ENCODE data around the gene FMO2.
"Not testable (repeated sequence)": the region's sequence is repeated elsewhere in the genome, so short reads cannot be mapped to it uniquely, and the experiment has no call there.

Gene FMO2

DNA sequence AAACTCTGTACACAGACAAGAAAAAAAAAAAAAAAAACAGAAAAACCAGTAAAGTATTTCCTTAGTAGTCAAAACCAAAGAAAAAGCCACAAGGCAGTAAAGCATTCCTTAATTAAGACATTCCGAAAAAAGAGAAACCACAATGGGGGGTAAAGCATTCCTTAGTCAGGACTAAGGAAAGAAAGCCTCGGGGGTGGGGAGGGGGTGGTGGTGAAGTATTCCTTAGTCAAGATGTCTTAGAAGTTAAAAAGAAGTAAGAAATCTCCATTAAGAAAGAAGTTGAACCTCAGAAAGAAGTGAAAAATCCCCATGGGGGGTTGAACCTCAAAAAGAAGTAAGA lies 35.0 kb downstream of the FMO2 start:
- DNase-seq: peak; percentile 91

DNA sequence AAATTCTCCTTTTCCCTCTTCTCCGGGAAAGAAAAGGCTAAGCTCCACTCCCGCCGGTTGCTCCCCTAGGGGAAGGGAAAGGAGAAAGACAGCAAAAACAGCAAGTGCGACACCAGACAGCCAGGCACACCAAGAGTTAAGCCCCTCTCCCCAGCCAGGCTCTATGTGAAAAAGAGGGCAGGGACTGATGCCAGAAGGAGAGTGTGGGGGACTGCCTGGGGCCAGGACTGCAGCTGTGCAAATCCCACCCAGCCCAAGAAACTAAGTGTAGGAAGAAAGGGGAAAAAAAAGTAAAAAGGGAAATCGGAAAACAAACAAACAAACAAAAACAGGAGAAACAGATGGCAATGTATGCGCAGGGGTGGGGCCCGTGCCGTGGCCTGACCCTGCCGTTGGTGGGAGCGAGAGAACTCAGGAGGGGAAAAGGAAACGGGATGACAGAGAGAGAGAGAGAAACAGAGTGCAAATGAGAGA lies 35.5 kb downstream of the FMO2 start:
- DNase-seq: peak; percentile 35

DNA sequence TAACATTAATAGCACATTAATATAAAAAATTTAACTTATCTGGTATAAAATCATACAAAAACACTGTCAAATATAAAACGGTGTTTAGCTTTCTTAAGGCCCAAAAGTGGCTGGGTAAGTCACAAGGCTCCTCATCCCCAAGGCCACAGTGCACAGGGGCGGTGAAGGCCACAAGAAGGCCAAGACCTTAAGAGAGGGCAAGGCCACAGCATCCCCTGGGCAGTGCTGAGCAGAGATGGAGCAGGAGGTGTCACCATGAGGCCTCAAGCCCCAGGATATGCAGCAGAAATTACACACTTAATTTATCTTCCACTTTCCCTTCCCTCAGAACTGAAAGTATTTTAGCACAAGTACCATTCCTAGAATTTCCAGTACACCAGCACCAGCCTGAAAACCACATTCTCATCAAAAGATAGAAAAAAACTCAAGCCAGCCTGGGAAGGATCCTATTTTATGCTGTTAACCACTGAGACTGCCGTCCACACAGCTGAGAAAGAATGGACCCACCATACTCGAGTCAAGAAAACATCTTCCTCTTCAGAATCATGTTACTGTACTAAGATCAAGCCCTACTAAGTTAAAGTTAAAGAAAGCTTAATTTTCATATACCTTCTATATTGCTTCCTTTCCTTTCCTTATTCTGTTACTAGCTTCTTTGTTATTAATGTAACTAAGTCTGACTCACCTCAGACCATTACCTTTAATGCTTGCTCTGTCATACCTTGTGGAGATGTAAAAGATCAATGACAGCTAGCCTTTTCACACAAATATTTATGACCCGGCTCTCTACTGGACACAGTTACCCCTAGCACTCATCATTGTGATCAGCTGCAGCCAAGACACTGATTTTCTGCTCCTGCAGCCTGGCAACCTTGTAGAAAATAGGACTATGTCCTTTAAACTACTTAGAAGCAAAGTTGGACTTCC lies 36.8 kb downstream of the FMO2 start:
- DNase-seq: peak; percentile 22

DNA sequence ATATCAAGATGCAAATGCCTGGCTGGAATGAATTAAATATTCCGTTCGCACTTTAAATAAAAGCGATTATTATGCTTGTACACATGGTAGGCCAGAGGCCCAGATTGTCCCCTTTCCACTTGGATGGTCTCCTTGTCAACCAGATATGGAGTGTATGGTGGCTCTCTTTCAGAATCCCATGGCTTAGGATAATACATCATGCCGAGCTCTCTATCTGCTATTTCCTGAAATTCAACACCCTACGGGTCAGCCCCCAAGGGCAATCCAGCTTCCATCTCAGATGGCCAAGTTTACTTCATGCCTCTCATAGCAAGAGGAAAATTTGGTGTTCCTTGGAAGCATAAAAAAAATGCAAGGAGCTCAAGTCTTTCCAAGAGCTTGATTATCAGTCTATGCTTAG lies 37.8 kb downstream of the FMO2 start:
- DNase-seq: peak; percentile 19

DNA sequence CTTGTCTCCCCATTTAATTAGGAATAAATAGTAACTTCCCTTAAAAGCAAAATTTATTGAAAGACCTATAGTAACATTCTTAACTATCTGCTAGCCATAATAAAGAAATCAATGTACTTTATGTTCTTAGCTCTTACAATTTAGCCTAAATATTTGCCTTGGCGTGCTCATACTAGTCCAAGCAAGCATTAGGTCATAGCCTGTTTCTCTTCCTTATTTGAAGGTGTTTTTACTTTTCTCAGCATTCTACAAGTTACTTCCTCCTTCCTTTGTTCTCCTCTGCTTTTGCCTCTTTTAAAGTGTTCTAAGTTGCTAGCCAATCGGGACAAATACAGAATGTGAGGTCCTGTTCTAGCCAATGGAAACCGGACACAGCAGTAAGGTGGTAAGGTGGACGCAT lies 39.2 kb downstream of the FMO2 start:
- not testable (repeated sequence) for DNase-seq

DNA sequence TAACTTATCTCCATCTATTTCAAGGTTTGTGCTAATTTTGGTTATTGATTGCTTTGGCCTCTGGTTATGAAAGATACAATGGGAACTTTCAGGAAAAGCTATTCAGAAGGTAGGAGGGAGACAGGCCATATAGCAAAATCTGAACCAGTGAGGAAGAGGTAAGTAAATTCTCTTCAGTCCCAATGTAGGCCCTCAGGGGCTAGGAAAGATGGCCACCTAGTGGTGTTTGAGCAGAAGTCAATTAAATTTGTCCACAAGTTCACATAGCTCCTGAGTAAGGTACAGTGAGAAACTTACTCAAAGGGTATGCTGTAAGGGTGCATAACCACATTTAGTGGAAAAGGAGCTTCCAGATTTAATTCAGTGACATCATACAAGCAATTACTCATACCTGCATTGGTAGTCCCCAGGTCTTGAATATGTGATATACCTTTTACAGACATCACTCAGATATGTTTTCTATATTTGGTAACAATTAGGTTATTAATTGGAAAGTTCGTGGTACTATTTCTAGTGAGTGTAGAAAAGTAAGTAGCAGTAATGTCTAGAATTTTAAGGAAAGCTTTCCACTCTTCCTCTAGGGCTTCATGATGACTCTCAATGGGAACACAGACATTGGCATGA lies 41.8 kb downstream of the FMO2 start:
- peak; percentile 66 for DNase-seq

DNA sequence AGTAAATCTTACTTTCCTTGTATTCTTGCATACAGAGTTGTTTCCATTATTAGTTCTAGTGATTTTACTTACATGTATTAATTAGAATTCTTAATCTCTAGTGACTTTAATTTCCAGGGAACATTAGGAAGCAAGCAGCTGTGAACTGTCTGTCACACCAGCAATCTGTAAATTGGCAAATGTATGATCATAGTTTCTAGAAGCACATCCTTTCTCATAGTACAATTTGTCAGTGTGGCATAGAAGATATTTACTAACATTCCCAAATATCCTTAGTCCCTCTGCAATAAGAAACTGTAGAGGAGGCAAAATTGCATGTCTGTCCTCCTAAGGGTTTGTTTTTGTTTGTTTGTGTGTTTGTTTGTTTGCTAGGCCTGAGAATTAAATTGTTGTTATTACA lies 46.2 kb downstream of the FMO2 start:
- no peak for DNase-seq

DNA sequence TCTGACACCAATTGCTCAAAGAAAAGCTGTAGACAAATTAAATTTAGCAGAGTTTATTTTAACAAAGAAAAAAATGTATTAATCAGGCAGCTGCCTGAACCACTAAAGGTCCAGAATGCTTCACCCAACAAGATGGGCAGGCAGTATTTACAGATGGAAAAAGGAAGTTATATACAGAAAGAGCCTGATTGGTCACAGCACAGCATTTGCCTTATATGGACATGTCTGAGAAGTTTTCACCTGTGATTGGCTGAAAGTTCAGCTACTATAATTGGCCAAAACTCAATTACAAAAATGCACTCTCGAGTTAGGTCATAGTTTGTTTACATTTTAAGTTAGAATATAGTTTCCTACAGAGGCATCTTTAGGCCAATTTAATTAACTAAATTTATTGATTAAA lies 48.1 kb downstream of the FMO2 start:
- no peak for DNase-seq

DNA sequence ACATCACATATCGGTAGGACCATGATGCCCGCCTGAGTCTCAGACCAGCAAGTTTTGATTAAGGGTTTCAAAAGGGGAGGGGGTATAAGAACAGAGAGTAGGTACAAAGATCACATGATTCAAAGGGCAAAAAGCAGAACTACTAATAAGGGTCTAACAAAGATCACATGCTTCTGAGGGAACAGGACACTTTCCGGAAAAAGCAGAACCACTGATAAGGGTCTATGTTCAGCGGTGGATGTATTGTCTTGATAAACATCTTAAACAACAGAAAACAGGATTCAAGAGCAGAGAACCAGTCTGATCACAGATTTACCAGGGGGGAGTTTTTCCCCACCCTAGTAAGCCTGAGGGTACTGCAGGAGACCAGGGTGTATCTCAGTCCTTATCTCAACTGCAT lies 51.1 kb downstream of the FMO2 start:
- not testable (repeated sequence) for DNase-seq

DNA sequence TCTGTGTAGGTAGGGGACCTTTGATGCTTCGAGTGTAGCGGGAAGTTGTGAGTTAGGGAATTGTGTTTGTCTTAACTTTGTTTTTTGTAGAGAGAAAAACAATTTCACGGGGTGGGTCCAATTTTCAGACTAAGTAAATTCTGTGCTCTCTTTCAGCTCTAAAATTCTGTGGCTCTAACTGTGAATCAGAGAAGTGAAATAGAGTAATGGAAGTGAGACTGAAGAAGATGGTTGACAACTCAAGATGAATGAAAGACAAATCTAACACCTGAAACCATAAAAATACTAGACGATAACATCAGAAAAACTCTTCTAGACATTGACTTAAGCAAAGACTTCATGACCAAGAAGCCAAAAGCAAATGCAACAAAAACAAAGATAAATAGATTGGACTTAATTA lies 58.8 kb downstream of the FMO2 start:
- no peak for DNase-seq

DNA sequence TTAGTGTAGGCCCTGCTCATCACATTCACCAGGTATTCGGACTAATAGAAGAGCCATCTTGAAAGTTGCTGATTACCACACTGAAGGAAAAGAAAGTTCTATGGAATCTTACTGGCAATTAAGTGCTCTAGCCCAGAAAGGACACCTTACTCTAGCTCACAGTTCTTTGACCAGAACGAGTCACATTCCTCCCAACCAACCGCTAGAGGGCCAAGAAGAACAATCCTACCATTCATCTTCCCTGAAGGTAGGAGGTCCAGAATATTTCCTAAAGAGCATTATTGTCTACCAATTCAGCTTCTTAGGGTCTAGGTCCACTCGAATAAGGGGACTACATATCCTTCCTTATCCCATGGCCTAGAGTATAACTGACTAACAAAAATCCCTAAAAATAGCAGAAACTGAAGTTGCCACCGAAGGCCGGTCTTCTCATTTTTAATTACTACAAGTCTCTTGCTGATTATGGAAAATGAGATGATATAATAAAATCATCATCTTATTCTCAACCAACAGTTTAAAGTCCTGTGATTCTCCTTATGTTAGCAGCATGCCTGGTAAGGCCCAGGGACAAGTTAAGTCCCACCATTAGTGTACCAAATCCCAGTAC lies 60.5 kb downstream of the FMO2 start:
- peak; percentile 35 for DNase-seq

DNA sequence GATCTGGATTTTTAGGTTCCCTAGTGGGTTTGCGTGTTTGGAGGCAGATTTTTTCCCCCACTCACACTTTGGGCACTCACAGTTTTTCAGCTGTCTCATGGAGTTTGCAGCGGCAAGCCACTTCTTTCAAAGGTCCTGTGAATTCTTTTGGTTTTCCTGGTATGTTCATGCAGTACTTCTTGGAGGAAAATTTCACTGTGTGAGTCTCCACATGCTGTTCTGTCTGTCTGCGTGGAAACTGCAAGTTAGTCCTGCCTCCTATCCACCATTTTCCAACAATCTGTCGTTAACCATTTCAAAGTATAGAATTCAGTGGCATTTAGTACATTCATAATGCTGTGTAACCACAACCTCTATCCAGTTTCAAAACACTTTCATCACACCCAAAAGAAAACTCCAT lies 62.4 kb downstream of the FMO2 start:
- DNase-seq: no peak

DNA sequence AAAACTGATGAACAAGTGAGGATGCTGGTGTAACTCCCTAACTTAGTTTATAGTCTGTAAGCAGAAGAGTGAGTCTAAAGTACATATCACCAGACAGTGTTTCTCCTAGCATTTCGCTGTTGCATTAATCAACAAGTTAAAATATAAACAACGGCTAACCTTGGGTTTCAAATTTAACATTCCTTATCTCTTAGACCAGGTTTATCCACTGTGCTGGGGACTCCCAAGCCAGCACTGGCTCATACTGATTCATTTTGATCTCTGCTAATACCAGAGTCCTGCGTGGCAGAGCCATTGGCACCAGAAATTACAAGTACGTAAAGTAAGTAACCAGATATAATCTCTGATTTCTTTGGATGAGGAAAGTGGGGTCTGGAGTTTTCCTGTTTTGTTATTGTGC lies 63.2 kb downstream of the FMO2 start, which contains the start of gene FMO1:
TSS of gene FMO1 (plus strand) at position 193 of the 400 bp plus-strand sequence. CDS start 9,594 bp downstream, outside the sequence.
- DNase-seq: no peak

DNA sequence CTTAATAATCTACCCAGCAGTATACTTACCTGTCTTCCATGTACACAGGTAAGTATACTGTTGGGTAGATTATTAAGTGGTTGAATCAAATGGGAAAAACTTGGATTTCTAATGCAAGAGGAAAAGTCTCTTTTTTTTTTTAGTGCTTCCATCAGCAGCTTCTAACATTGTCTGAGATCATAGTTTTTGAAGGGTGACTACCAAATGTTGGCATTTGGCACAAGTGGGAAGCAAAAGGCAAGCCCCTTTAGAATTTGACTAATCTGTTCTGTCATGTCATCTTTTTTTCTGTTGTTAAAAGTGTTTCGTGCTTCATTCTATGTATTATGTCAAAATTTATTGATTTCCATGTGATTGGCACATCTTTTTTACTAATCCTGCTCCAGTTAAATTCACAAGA lies 63.7 kb downstream of the FMO2 start:
- peak; percentile 25 for DNase-seq

DNA sequence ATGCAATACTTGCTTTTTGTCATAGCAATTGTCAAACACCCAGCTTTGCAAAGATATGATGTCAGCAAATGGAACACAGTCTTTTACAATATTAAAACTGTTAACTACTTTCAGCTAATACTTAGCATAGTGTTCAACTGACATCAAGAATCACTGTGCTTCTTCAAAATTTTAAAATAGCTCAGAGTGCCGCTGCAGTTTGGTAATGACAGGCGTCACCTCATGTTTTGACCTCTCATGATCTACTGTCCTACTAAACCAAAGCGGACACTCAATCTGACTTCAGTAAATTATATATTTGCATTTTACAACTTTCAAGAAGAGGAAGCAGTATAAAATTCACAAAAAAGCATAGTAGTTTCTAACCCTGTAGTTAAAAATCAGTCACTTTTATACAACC lies 65.2 kb downstream of the FMO2 start:
- DNase-seq: no peak

DNA sequence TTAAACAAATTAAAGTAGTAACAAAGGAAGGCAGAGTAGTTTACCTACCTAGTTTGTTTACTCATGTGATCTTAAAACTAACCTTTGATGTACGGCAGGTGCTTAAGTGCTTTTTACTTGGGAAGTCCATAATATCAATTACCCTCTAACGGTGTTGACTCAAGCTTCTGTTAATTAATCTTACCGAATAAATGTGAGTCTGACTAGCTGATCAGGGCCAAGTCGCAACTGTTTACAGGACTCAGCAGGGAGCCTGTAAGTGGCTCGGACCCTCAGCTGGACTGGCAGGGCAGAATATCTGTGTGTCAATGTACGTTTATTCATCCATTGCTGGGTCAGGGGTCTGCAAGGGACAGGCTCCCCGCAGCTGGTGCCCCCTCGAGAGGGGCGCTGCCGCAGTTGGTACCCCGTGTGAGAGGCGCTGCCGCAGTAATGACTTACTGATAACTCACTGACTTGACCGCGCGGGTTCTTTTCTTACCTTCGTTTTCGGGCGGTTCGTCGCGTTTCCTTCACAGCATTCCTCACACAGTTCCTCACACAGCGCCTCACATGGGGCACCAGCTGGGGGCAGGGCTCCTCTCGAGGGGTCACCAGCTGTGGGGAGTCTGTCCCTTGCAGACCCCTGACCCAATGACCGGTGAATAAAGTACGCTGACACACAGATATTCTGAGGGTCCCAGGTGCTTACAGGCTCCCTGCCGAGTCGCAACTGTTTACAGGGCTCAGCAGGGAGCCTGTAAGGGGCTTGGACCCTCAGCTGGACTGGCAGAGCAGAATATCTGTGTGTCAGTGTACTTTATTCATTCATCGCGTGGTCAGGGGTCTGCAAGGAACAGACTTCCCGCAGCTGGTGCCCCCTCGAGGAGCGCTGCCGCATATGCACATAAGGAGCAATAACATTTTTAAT lies 66.2 kb downstream of the FMO2 start:
- peak; percentile 66 for DNase-seq

DNA sequence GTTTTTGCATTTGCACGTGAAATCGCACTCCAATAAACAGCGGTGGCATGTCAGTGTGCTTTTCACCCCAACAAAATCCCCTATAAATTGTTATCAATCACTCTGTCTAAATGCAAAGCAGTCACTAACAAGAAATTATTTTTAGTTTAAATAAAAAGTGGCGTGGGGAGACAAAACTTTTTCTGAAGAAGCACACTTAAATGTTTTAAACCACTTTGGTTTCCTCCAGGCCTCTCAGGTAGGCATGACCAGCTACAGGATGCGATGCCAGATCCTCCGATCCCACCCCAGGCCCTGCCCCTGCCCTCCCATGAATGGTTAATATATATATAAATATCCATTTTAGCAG lies 66.8 kb downstream of the FMO2 start:
- no peak for DNase-seq

DNA sequence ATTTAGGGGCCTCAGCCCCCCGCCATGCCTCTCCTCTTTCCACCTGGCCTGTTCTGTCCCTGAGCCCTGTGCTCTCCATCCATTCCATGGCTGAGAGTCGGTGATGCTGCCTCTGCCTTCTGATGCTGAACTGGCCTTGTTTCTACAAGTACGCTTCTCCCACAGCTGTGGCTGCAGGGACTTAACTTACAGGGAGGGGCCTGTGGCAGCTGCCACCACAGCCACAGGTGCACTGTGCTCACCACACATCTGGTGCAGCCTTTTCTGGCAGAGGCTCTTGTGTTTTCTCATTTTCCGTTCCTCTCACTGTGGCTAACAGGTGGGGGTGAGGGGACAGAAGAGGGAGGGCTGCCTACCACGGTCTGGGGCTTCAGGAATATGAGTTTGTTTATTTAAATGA lies 67.4 kb downstream of the FMO2 start:
- no peak for DNase-seq

DNA sequence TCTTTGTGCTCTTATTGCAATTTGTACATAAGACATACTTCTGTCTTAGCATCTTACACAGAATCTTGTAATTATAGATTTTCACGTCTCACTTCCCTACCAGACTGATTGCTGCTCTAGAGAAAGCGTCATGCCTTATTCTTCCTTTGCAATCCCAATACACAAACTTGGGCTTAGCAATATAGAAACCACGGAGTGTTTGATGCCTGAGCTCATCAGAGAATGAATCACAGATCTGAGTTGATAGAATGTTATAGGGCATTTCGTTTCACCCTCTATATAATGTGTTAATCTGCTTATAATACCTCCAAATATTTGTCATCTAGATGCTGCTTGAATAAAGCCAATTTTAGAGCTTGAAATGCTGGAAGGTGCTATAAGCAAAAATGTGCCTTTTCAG lies 69.8 kb downstream of the FMO2 start:
- peak; percentile 68 for DNase-seq

DNA sequence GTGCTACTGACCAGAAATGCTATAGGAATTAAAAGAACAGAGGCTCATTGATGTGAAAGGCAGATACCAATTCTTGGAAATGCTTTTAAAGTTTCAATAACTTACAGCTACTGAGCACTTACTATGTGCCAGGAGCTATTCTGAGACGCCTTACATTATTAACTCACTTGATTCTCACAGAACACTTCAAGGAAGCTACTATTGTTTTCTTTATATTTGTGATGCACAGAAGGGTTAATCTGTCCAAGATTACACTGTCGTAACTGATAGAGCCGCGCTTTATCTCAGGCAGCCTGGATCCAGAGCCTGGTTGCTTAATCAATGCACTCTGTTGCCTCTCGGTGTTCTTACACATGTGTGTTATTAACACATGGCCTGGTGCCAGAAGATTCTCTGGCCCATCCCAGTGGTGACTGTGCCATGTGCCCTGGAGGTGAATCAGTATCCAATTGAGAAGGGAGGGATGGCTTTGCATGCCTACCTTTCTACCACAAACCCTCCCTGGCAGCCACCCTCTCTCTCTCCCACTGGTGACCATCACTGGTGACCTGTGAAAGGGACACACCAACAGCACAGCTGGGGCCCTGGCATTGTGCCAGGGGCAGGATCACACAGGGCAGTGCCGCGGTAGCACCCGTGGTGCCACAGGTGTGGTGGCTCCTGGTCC lies 72.0 kb downstream of the FMO2 start:
- DNase-seq: peak; percentile 37

DNA sequence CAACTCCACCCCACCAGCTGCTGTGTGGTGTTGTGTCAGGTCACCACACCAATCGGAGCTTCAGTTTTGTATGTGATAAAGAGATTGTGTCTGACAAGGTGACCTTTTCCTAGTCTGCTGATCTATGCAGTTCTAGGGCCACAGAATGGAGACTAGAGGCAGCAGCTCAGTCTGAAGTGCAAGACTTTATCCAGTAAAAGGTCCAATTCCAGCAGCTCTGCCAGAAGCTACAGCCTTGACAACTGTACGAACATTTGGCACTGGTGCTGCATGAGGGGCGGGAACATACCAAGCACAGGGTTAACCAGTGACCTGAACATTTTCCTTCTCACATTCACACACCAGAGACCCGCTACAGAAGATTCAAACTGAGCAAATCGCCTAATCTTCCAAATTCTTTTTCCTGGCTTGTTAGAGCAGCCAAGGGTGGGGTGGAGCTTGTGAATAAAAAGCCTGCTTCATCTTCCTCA lies 72.5 kb downstream of the FMO2 start:
- DNase-seq: no peak

DNA sequence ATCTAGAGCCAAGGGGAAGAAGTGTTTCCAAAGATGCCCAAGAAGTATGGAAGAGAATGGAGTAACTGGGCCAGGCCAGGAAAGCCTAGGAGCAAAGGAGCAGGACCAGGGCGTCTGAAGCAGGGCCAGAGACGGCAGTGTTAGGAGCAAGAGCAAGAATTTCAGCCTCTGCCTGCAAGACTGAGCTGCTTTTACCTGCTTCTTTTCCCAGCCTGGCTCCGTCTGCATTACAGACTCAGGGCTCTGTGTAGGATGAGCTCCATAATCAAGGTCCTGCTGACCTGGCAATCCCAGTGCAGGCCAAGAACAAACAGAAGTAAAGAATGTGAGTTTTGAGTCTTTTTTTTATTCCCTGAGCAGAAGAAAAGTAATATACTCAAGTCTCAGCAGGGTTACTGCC lies 73.3 kb downstream of the FMO2 start:
- no peak for DNase-seq

Data from EL (cell line).